Lower leg skin (tissue), 3 donors: ENCODE data around the gene NSUN6.

Source experiments
- POLR2A ChIP-seq, 2 donors: fragments of 450-650 bp; IDR thresholded peaks; one replicate each; pipeline ENCODE4 v1.6.1; 2016 to 2017; ENCODE audit warnings: antibody characterized with exemption in 2 of 2, mild to moderate bottlenecking in 1 of 2, moderate library complexity in 1 of 2
- TF ChIP-seq, protein P1 (sequence below), 3 donors: fragments of 450-650 bp; IDR thresholded peaks; one replicate each; pipeline ENCODE4 v1.5.1; 2016; ENCODE audit warnings: antibody characterized with exemption in 3 of 3, mild to moderate bottlenecking in 3 of 3, moderate library complexity in 2 of 3

DNA sequence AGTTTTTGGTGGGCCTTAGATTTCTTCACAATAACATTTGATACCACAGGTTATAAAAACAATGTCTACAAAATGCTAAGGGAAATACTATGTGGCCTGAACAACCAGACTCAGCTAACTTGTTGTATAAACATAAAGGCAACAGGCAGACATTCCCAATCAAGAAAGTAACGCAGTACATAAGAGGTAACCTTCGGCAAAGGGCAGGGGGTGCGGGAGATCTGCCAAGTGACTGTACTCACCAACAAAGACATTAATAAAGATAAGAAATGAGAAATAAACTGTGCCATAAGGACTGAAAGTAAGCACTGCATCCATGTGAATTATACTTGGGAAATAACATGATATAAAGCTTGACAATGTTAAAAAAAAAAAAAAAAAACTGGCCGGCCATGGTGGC, 15.4 kb downstream of the NSUN6 start:
- TF ChIP-seq POLR2A (IDR thresholded peaks at IDR 0.05): no peak
- TF ChIP-seq, protein P1, sequence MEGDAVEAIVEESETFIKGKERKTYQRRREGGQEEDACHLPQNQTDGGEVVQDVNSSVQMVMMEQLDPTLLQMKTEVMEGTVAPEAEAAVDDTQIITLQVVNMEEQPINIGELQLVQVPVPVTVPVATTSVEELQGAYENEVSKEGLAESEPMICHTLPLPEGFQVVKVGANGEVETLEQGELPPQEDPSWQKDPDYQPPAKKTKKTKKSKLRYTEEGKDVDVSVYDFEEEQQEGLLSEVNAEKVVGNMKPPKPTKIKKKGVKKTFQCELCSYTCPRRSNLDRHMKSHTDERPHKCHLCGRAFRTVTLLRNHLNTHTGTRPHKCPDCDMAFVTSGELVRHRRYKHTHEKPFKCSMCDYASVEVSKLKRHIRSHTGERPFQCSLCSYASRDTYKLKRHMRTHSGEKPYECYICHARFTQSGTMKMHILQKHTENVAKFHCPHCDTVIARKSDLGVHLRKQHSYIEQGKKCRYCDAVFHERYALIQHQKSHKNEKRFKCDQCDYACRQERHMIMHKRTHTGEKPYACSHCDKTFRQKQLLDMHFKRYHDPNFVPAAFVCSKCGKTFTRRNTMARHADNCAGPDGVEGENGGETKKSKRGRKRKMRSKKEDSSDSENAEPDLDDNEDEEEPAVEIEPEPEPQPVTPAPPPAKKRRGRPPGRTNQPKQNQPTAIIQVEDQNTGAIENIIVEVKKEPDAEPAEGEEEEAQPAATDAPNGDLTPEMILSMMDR (IDR thresholded peaks at IDR 0.05): no peak
